Endothelial cell (in vitro differentiated cells): ENCODE measurements around the gene SCD5. TPM values are rescaled to one million over a fixed set of nuclear protein-coding genes. Genes with fewer than 3 reads are reported as not detected.

ENCODE experiments used
- DNase-seq: peaks from one replicate; pipeline ENCODE4 v3.0.0; 2021; ENCODE audit warnings: low spot score
- H3K27ac Mint-ChIP-seq: one replicate; pipeline ENCODE4 v1.8.0; 2021; ENCODE audit warnings: mixed read lengths, inconsistent platforms; ENCODE audit not compliant: unreplicated experiment
- H3K27me3 Mint-ChIP-seq: one replicate; pipeline ENCODE4 v1.8.0; 2021; ENCODE audit warnings: mild to moderate bottlenecking, moderate library complexity, mixed read lengths, inconsistent platforms; ENCODE audit not compliant: unreplicated experiment
- H3K36me3 Mint-ChIP-seq: one replicate; pipeline ENCODE4 v1.8.0; 2021; ENCODE audit warnings: mild to moderate bottlenecking, low read depth, mixed read lengths, inconsistent platforms; ENCODE audit not compliant: unreplicated experiment
- H3K4me1 Mint-ChIP-seq: one replicate; pipeline ENCODE4 v1.8.0; 2021; ENCODE audit warnings: mild to moderate bottlenecking, mixed read lengths, inconsistent platforms; ENCODE audit not compliant: unreplicated experiment
- H3K4me3 Mint-ChIP-seq: one replicate; pipeline ENCODE4 v1.8.0; 2021; ENCODE audit warnings: mild to moderate bottlenecking, mixed read lengths, inconsistent platforms; ENCODE audit not compliant: unreplicated experiment
- H3K9me3 Mint-ChIP-seq: one replicate; pipeline ENCODE4 v1.8.0; 2021; ENCODE audit warnings: mixed read lengths, inconsistent platforms; ENCODE audit not compliant: unreplicated experiment
- CTCF ChIP-seq: fragments of 200-600 bp; sonication (generic); IDR thresholded peaks from one replicate; pipeline ENCODE4 v1.5.0; 2021; ENCODE audit warnings: antibody characterized with exemption; ENCODE audit not compliant: unreplicated experiment
- total RNA-seq: library from RNA; stranded (reverse); fragmentation: NEBNext Ultra II Directional; extraction: Animal tissue kit (Norgen Biotek cat#: 25700); gene quantifications from one replicate; pipeline ENCODE4 v1.2.1, GENCODE V29; 2021; ENCODE audit not compliant: unreplicated experiment

SCD5 gene
- total RNA-seq, 1 donor from 2014 or later = 0.38 TPM

- TF ChIP-seq CTCF = no peak
- Mint-ChIP-seq H3K4me3 (no peak overlapping the region), H3K4me1 (no peaks in the 10 kb centered on the region), H3K9me3 (no peaks in the 10 kb centered on the region), H3K36me3 (no peaks in the 10 kb centered on the region), H3K27ac (no peak overlapping the region), H3K27me3 (no peaks in the 10 kb centered on the region)
- no peak for DNase-seq
Measured at GRCh38 chr4:82613121-82613520, 185.5 kb downstream of the SCD5 start.

GRCh38 chr4:82611982-82612381 lies 186.6 kb downstream of the SCD5 start:
- no peaks in the 10 kb centered on the region for H3K4me1 Mint-ChIP-seq
- H3K9me3 Mint-ChIP-seq = no peaks in the 10 kb centered on the region
- DNase-seq = no peak
- no peaks in the 10 kb centered on the region for H3K36me3 Mint-ChIP-seq
- no peak for TF ChIP-seq CTCF
- no peaks in the 10 kb centered on the region for H3K27me3 Mint-ChIP-seq
- H3K27ac Mint-ChIP-seq = no peak overlapping the region
- H3K4me3 Mint-ChIP-seq = no peak overlapping the region

GRCh38 chr4:82611527-82611926 lies 187.1 kb downstream of the SCD5 start:
- Mint-ChIP-seq H3K27me3 (no peaks in the 10 kb centered on the region), H3K4me3 (no peak overlapping the region), H3K4me1 (no peaks in the 10 kb centered on the region), H3K36me3 (no peaks in the 10 kb centered on the region), H3K9me3 (no peaks in the 10 kb centered on the region), H3K27ac (no peak overlapping the region)
- TF ChIP-seq CTCF = no peak
- DNase-seq = no peak

GRCh38 chr4:82610041-82610440 lies 188.6 kb downstream of the SCD5 start:
- H3K9me3 Mint-ChIP-seq = no peaks in the 10 kb centered on the region
- no peak overlapping the region for H3K4me3 Mint-ChIP-seq
- H3K27me3 Mint-ChIP-seq = peaks cover 2% of the 10 kb centered on the region
- H3K4me1 Mint-ChIP-seq = no peaks in the 10 kb centered on the region
- no peak for TF ChIP-seq CTCF
- H3K36me3 Mint-ChIP-seq = no peaks in the 10 kb centered on the region
- no peak overlapping the region for H3K27ac Mint-ChIP-seq
- DNase-seq = no peak

GRCh38 chr4:82606622-82607021 lies 192.0 kb downstream of the SCD5 start:
- Mint-ChIP-seq H3K36me3 (no peaks in the 10 kb centered on the region), H3K4me3 (no peak overlapping the region), H3K4me1 (peaks cover 4% of the 10 kb centered on the region), H3K9me3 (no peaks in the 10 kb centered on the region), H3K27me3 (peaks cover 5% of the 10 kb centered on the region), H3K27ac (no peak overlapping the region)
- TF ChIP-seq CTCF = no peak
- DNase-seq = no peak
